ENCODE data around the gene RCVRN. TPM values are rescaled to one million over a fixed set of nuclear protein-coding genes. Genes with fewer than 3 reads are reported as not detected.

Gene RCVRN
- total and polyA plus RNA-seq, 9 of the 15 experiments (the other 6 are each of a cell fraction or from before 2014, with no cell fraction given): not detected

GRCh38 chr17:9860851-9861250 is 44.2 kb downstream of the RCVRN start:
- DNase-seq (ENCODE audit: extremely low read depth in 1 of 4, low spot score in 3 of 4): no peak
- no peak overlapping the region for H3K4me2 ChIP-seq (ENCODE audit: insufficient read depth, low read length)
- no peaks in the 10 kb centered on the region for H3K27me3 ChIP-seq (ENCODE audit: control insufficient read depth in 2 of 2, insufficient read depth in 2 of 2, low read length in 2 of 2)
- H3K4me1 ChIP-seq (replicated peaks in 1 of 2; ENCODE audit: control insufficient read depth in 2 of 2, insufficient read depth in 2 of 2, low read length in 2 of 2): no peaks in the 10 kb centered on the region
- CTCF ChIA-PET (ENCODE audit: low intra/inter-chr PET ratio): no interaction called here
- 2% methylated on average over 7 of the region's 7 CpGs for WGBS (ENCODE audit: insufficient coverage, low coverage, missing lambda C conversion rate)
- no peaks in the 10 kb centered on the region for H4K20me1 ChIP-seq (replicated peaks; ENCODE audit: control insufficient read depth, insufficient read depth, low read length)
- H3K4me3 ChIP-seq: no peak overlapping the region
- no peak for TF ChIP-seq ZNF695 (CRISPR knock-in tag; IDR thresholded peaks at IDR 0.05)
- TF ChIP-seq POLR3A (IDR thresholded peaks at IDR 0.05; ENCODE audit: borderline replicate concordance, extremely low read depth, insufficient read depth, insufficient read length): no peak
- no peak for TF ChIP-seq IRF2 (CRISPR knock-in tag; IDR thresholded peaks at IDR 0.05)
- TF ChIP-seq MTA1 (IDR thresholded peaks at IDR 0.05; ENCODE audit: borderline replicate concordance): no peak
- no peak for TF ChIP-seq ZNF655 (CRISPR knock-in tag; IDR thresholded peaks at IDR 0.05)
- no peak for ATAC-seq
- H3K36me3 ChIP-seq (ENCODE audit: control insufficient read depth, insufficient read depth, low read length): no peaks in the 10 kb centered on the region
- no peak overlapping the region for H3K9ac ChIP-seq (ENCODE audit: insufficient read depth in 1 of 2, low read depth in 2 of 2, low read length in 2 of 2)
- in situ Hi-C loops (cut with MboI) (no loop called here), intact Hi-C loops (cut with micrococcal nuclease) (no loop called here)
- no peak for FAIRE-seq
- no peaks in the 10 kb centered on the region for H3K9me3 ChIP-seq (replicated peaks; ENCODE audit: control insufficient read depth, insufficient read depth, low read depth, low read length)
- BruUV-seq (replicated peaks): no TSS peak
- H3K27ac ChIP-seq (ENCODE audit: extremely low read depth, low read depth, low read length): no peak overlapping the region
- no peaks in the 10 kb centered on the region for H3K79me2 ChIP-seq (ENCODE audit: control insufficient read depth, insufficient read depth, low read length)
- no peaks in the 10 kb centered on the region for H3K9me1 ChIP-seq (ENCODE audit: control insufficient read depth, insufficient read depth, low read length)
- no peak overlapping the region for H2AFZ ChIP-seq (ENCODE audit: low read depth, low read length)
- POLR2A ChIA-PET: no interaction called here

- H3K79me2 ChIP-seq (ENCODE audit: control insufficient read depth, insufficient read depth, low read length): no peaks in the 10 kb centered on the region
- no peak overlapping the region for H3K4me2 ChIP-seq (ENCODE audit: insufficient read depth, low read length)
- no peaks in the 10 kb centered on the region for H3K9me1 ChIP-seq (ENCODE audit: control insufficient read depth, insufficient read depth, low read length)
- no peak for DNase-seq (ENCODE audit: extremely low read depth in 1 of 4, low spot score in 3 of 4)
- no peaks in the 10 kb centered on the region for H3K36me3 ChIP-seq (ENCODE audit: control insufficient read depth, insufficient read depth, low read length)
- no peaks in the 10 kb centered on the region for H3K9me3 ChIP-seq (replicated peaks; ENCODE audit: control insufficient read depth, insufficient read depth, low read depth, low read length)
- H3K27me3 ChIP-seq (ENCODE audit: control insufficient read depth in 2 of 2, insufficient read depth in 2 of 2, low read length in 2 of 2): no peaks in the 10 kb centered on the region
- no peak for FAIRE-seq
- H3K4me3 ChIP-seq: no peak overlapping the region
- BruUV-seq (replicated peaks): no TSS peak
- ChIA-PET POLR2A (no interaction called here), CTCF (ENCODE audit: low intra/inter-chr PET ratio) (no interaction called here)
- no peak overlapping the region for H3K9ac ChIP-seq (ENCODE audit: insufficient read depth in 1 of 2, low read depth in 2 of 2, low read length in 2 of 2)
- H4K20me1 ChIP-seq (replicated peaks; ENCODE audit: control insufficient read depth, insufficient read depth, low read length): no peaks in the 10 kb centered on the region
- no peak for ATAC-seq
- in situ Hi-C loops (cut with MboI) (no loop called here), intact Hi-C loops (cut with micrococcal nuclease) (no loop called here)
- TF ChIP-seq ARHGAP35 (IDR thresholded peaks at IDR 0.05; ENCODE audit: partially characterized antibody): no peak
- TF ChIP-seq TFAP4 (CRISPR knock-in tag; IDR thresholded peaks at IDR 0.05; ENCODE audit: borderline replicate concordance): no peak
- no peak for TF ChIP-seq USF2 (CRISPR knock-in tag; IDR thresholded peaks at IDR 0.05)
- TF ChIP-seq MEF2D (tag; conservative IDR thresholded peaks at IDR 0.05; ENCODE audit: low read depth): no peak
- TF ChIP-seq ZNF655 (CRISPR knock-in tag; IDR thresholded peaks at IDR 0.05): no peak
- no peak for TF ChIP-seq DEAF1 (CRISPR knock-in tag; IDR thresholded peaks at IDR 0.05)
- WGBS (ENCODE audit: insufficient coverage, low coverage, missing lambda C conversion rate): 0% methylated on average over 2 of the region's 5 CpGs
- H3K4me1 ChIP-seq (replicated peaks in 1 of 2; ENCODE audit: control insufficient read depth in 2 of 2, insufficient read depth in 2 of 2, low read length in 2 of 2): no peaks in the 10 kb centered on the region
- no peak overlapping the region for H3K27ac ChIP-seq (ENCODE audit: extremely low read depth, low read depth, low read length)
- H2AFZ ChIP-seq (ENCODE audit: low read depth, low read length): no peak overlapping the region
Measured at GRCh38 chr17:9859781-9860180, 45.3 kb downstream of the RCVRN start.

Measured in K562 (cell line).